Parathyroid adenoma (tissue), 2 donors: ENCODE results near the gene TM4SF20.

Source experiments
- H2AFZ ChIP-seq: fragments of 300-600 bp; sonication (generic); one replicate; pipeline ENCODE4 v1.7.0; 2017; ENCODE audit warnings: antibody characterized with exemption, mild to moderate bottlenecking
- H3K27ac ChIP-seq: fragments of 300-600 bp; sonication (generic); one replicate; pipeline ENCODE4 v1.7.0; 2017
- H3K27me3 ChIP-seq: fragments of 300-600 bp; sonication (generic); one replicate; pipeline ENCODE4 v1.7.0; 2017; ENCODE audit warnings: low read length; ENCODE audit not compliant: control insufficient read depth, insufficient read depth
- H3K36me3 ChIP-seq: fragments of 300-600 bp; sonication (generic); one replicate; pipeline ENCODE4 v1.7.0; 2017; ENCODE audit warnings: low read length; ENCODE audit not compliant: control insufficient read depth, insufficient read depth
- H3K4me1 ChIP-seq: fragments of 300-600 bp; sonication (generic); one replicate; pipeline ENCODE4 v1.7.0; 2017; ENCODE audit warnings: control low read depth
- H3K4me2 ChIP-seq: fragments of 300-600 bp; sonication (generic); one replicate; pipeline ENCODE4 v1.7.0; 2017; ENCODE audit warnings: low read length
- H3K4me3 ChIP-seq: fragments of 300-600 bp; sonication (generic); one replicate; pipeline ENCODE4 v1.7.0; 2017; ENCODE audit warnings: low read depth, low read length
- H3K79me2 ChIP-seq: fragments of 300-600 bp; sonication (generic); one replicate; pipeline ENCODE4 v1.7.0; 2017; ENCODE audit warnings: control low read depth
- H3K9ac ChIP-seq: fragments of 300-600 bp; sonication (generic); one replicate; pipeline ENCODE4 v1.7.0; 2017; ENCODE audit warnings: mild to moderate bottlenecking
- H3K9me3 ChIP-seq: fragments of 300-600 bp; sonication (generic); one replicate; pipeline ENCODE4 v1.7.0; 2017; ENCODE audit warnings: low read length; ENCODE audit not compliant: control insufficient read depth
- TF ChIP-seq, protein P1 (sequence below): fragments of 300-600 bp; sonication (generic); IDR thresholded peaks from one replicate; pipeline ENCODE4 v1.7.0; 2017; ENCODE audit warnings: antibody characterized with exemption, mild to moderate bottlenecking
- donor health status: primary hyperparathyroidism.

TM4SF20 gene

DNA sequence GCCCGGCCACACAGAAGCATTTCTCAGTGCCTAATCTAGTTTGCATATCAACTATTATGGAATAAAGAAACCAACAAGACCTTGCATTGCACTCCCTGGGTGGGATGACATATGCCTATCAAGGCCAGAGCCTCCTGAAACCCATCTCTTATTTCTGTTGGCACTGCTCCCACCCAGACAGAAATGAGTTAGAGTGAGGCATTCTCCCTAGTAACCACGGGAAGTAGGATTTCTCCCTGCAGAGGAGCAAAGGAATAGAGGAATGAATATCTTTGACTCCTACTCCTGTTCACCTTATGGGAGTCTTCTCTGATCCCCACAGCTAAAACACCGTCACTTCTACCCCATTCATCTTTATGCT, 32.9 kb upstream of the TM4SF20 start:
- no peak overlapping the region for H3K27ac ChIP-seq

DNA sequence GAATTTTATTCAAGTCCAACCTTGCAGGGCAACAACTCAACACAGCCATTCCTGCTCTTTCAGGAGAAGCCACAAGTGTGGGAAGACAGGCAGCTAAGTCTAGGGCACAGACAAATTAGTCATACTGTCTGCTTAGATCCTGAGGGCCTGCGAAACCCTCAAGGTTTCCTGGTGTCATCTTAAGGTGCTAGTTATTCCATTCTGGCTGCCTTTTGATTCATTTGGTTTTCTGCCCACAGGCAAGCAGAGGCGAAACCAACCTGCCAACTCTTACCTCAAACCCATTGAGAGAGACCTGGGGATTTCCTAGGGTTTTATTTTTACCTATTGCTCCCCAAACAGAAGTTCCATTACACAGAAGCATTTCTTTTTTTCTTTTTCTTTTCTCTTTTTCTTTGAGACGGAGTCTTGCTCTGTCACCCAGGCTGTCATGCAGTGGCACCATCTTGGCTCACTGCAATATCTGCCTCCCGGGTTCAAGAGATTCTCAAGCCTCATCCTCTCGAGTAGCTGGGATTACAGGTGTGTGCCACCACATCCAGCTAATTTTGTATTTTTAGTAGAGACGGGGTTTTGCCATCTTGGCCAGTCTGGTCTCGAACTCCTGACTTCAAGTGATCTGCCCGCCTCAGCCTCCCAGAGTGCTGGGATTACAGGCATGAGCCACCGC, 32.3 kb upstream of the TM4SF20 start:
- TF ChIP-seq, protein P1, sequence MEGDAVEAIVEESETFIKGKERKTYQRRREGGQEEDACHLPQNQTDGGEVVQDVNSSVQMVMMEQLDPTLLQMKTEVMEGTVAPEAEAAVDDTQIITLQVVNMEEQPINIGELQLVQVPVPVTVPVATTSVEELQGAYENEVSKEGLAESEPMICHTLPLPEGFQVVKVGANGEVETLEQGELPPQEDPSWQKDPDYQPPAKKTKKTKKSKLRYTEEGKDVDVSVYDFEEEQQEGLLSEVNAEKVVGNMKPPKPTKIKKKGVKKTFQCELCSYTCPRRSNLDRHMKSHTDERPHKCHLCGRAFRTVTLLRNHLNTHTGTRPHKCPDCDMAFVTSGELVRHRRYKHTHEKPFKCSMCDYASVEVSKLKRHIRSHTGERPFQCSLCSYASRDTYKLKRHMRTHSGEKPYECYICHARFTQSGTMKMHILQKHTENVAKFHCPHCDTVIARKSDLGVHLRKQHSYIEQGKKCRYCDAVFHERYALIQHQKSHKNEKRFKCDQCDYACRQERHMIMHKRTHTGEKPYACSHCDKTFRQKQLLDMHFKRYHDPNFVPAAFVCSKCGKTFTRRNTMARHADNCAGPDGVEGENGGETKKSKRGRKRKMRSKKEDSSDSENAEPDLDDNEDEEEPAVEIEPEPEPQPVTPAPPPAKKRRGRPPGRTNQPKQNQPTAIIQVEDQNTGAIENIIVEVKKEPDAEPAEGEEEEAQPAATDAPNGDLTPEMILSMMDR = no peak
- H3K9me3 ChIP-seq = no peaks in the 10 kb centered on the region
- H3K27ac ChIP-seq = no peak overlapping the region
- no peak overlapping the region for H2AFZ ChIP-seq
- H3K79me2 ChIP-seq = no peaks in the 10 kb centered on the region
- H3K4me2 ChIP-seq = no peak overlapping the region
- no peaks in the 10 kb centered on the region for H3K27me3 ChIP-seq
- no peaks in the 10 kb centered on the region for H3K36me3 ChIP-seq
- no peak overlapping the region for H3K9ac ChIP-seq
- H3K4me1 ChIP-seq = no peaks in the 10 kb centered on the region
- H3K4me3 ChIP-seq = no peak overlapping the region

More for the DNA sequence above, 32.9 kb upstream of the TM4SF20 start:
- no peaks in the 10 kb centered on the region for H3K36me3 ChIP-seq
- TF ChIP-seq, protein P1 = no peak
- no peaks in the 10 kb centered on the region for H3K79me2 ChIP-seq
- no peaks in the 10 kb centered on the region for H3K4me1 ChIP-seq
- H3K9me3 ChIP-seq = no peaks in the 10 kb centered on the region
- H3K4me3 ChIP-seq = no peak overlapping the region
- H3K27me3 ChIP-seq = no peaks in the 10 kb centered on the region
- H2AFZ ChIP-seq = no peak overlapping the region
- H3K4me2 ChIP-seq = no peak overlapping the region
- H3K9ac ChIP-seq = no peak overlapping the region

DNA sequence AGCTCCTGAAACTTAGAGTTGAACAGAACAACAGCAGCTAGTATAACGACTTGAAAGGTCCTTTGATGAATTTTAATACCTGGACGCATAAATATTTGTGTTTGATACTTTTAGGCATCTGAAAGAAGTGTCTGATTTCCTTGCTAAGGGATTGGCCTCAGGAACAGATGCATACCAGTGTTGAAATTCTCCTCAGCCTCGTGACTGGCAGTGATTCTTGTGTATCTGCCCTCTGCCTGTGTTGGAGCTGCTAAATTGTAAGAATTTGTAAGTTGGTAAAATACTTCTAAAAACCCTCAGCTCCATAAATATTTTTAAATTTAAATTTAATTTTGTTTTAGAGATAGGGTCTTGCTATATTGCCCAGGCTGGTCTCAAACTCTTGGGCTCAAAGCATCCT, 31.1 kb upstream of the TM4SF20 start:
- H3K79me2 ChIP-seq = no peaks in the 10 kb centered on the region
- H2AFZ ChIP-seq = no peak overlapping the region
- no peaks in the 10 kb centered on the region for H3K27me3 ChIP-seq
- H3K9ac ChIP-seq = no peak overlapping the region
- no peaks in the 10 kb centered on the region for H3K9me3 ChIP-seq
- H3K4me1 ChIP-seq = no peaks in the 10 kb centered on the region
- H3K36me3 ChIP-seq = no peaks in the 10 kb centered on the region
- no peak overlapping the region for H3K4me2 ChIP-seq
- no peak overlapping the region for H3K27ac ChIP-seq
- no peak overlapping the region for H3K4me3 ChIP-seq
- TF ChIP-seq, protein P1 = no peak

DNA sequence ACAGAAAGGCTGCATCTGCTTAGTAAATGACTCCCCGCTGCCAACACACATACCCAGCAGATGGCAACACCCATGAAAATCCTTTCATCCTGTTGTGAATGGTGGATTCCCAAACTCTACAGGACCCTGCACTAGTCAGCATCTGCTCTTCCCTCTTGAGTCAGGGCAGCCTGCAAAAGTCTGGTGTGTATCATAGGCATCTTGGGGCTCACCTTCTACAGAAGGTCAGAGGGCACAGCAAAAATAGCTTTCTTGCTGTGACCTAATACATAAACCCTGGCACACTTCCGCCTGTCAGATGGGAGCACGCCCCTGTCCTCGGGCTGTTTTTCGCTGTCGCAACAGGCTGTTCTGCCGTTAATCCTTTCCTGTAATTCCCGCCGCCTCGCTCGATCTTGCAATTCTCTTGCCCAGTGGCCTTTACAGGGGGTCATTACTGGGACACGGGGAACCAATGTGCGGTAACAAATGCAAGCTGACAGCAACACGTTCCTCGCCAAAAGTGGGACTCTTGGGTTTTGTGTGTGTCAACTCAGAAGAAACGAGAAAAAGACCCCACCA, 28.6 kb upstream of the TM4SF20 start:
- Histone ChIP-seq H3K27me3 (no peaks in the 10 kb centered on the region), H3K9ac (no peak overlapping the region), H3K4me1 (no peaks in the 10 kb centered on the region), H3K79me2 (no peaks in the 10 kb centered on the region), H3K9me3 (no peaks in the 10 kb centered on the region), H3K36me3 (no peaks in the 10 kb centered on the region), H3K27ac (no peak overlapping the region), H3K4me3 (no peak overlapping the region), H3K4me2 (no peak overlapping the region), H2AFZ (no peak overlapping the region)
- TF ChIP-seq, protein P1 = no peak
